Measurements from ENCODE around the gene LRRIQ1.

LRRIQ1 gene

GRCh38 chr12:85253853-85254252, 217.7 kb downstream of the LRRIQ1 start:
- no peaks in the 10 kb centered on the region for H3F3A ChIP-seq (ENCODE audit: insufficient read depth, low read length)

GRCh38 chr12:85257671-85258070, 221.5 kb downstream of the LRRIQ1 start:
- Histone ChIP-seq H3K9ac (ENCODE audit: low read length) (no peak overlapping the region), H3K79me2 (ENCODE audit: insufficient read depth, low read length) (no peaks in the 10 kb centered on the region), H3K27ac (ENCODE audit: low read depth, low read length, poor library complexity, severe bottlenecking) (no peak overlapping the region), H3K9me3 (ENCODE audit: low read length) (no peaks in the 10 kb centered on the region), H3K4me1 (ENCODE audit: insufficient read depth, low read length, severe bottlenecking) (no peaks in the 10 kb centered on the region), H4K20me1 (ENCODE audit: insufficient read depth, low read length) (no peaks in the 10 kb centered on the region), H2AFZ (ENCODE audit: low read length) (no peak overlapping the region), H3K36me3 (ENCODE audit: insufficient read depth, low read length) (no peaks in the 10 kb centered on the region), H3K27me3 (ENCODE audit: insufficient read depth, low read length) (no peaks in the 10 kb centered on the region), H3F3A (ENCODE audit: insufficient read depth, low read length) (no peaks in the 10 kb centered on the region), H3K4me3 (ENCODE audit: low read depth, low read length, poor library complexity, severe bottlenecking) (no peak overlapping the region), H3K9me2 (ENCODE audit: low read depth, low read length) (no peaks in the 10 kb centered on the region), H3K4me2 (ENCODE audit: low read length) (no peak overlapping the region)
- TF ChIP-seq CTCF (IDR thresholded peaks at IDR 0.05; ENCODE audit: low read length) (no peak), EZH2 (IDR thresholded peaks at IDR 0.05; ENCODE audit: borderline replicate concordance, low read length) (no peak)

More at GRCh38 chr12:85253853-85254252, 217.7 kb downstream of the LRRIQ1 start:
- TF ChIP-seq CTCF (IDR thresholded peaks at IDR 0.05; ENCODE audit: low read length) (no peak), EZH2 (IDR thresholded peaks at IDR 0.05; ENCODE audit: borderline replicate concordance, low read length) (no peak)
- H3K9me2 ChIP-seq (ENCODE audit: low read depth, low read length) = no peaks in the 10 kb centered on the region
- no peaks in the 10 kb centered on the region for H3K9me3 ChIP-seq (ENCODE audit: low read length)
- H4K20me1 ChIP-seq (ENCODE audit: insufficient read depth, low read length) = no peaks in the 10 kb centered on the region
- H3K27ac ChIP-seq (ENCODE audit: low read depth, low read length, poor library complexity, severe bottlenecking) = no peak overlapping the region
- H3K27me3 ChIP-seq (ENCODE audit: insufficient read depth, low read length) = no peaks in the 10 kb centered on the region
- H3K79me2 ChIP-seq (ENCODE audit: insufficient read depth, low read length) = no peaks in the 10 kb centered on the region
- H3K36me3 ChIP-seq (ENCODE audit: insufficient read depth, low read length) = no peaks in the 10 kb centered on the region
- H3K9ac ChIP-seq (ENCODE audit: low read length) = no peak overlapping the region
- no peaks in the 10 kb centered on the region for H3K4me1 ChIP-seq (ENCODE audit: insufficient read depth, low read length, severe bottlenecking)
- no peak overlapping the region for H3K4me3 ChIP-seq (ENCODE audit: low read depth, low read length, poor library complexity, severe bottlenecking)
- no peak overlapping the region for H2AFZ ChIP-seq (ENCODE audit: low read length)
- H3K4me2 ChIP-seq (ENCODE audit: low read length) = no peak overlapping the region

GRCh38 chr12:85260447-85260846, 224.3 kb downstream of the LRRIQ1 start:
- H3K27me3 ChIP-seq (ENCODE audit: insufficient read depth, low read length) = no peaks in the 10 kb centered on the region
- H3F3A ChIP-seq (ENCODE audit: insufficient read depth, low read length) = no peaks in the 10 kb centered on the region
- H3K9me2 ChIP-seq (ENCODE audit: low read depth, low read length) = no peaks in the 10 kb centered on the region
- no peaks in the 10 kb centered on the region for H3K4me1 ChIP-seq (ENCODE audit: insufficient read depth, low read length, severe bottlenecking)
- no peaks in the 10 kb centered on the region for H3K9me3 ChIP-seq (ENCODE audit: low read length)
- H3K36me3 ChIP-seq (ENCODE audit: insufficient read depth, low read length) = no peaks in the 10 kb centered on the region
- H2AFZ ChIP-seq (ENCODE audit: low read length) = no peak overlapping the region
- H3K4me3 ChIP-seq (ENCODE audit: low read depth, low read length, poor library complexity, severe bottlenecking) = no peak overlapping the region
- TF ChIP-seq CTCF (IDR thresholded peaks at IDR 0.05; ENCODE audit: low read length) (no peak), EZH2 (IDR thresholded peaks at IDR 0.05; ENCODE audit: borderline replicate concordance, low read length) (no peak)
- H3K9ac ChIP-seq (ENCODE audit: low read length) = no peak overlapping the region
- H4K20me1 ChIP-seq (ENCODE audit: insufficient read depth, low read length) = no peaks in the 10 kb centered on the region
- no peak overlapping the region for H3K4me2 ChIP-seq (ENCODE audit: low read length)
- H3K27ac ChIP-seq (ENCODE audit: low read depth, low read length, poor library complexity, severe bottlenecking) = no peak overlapping the region
- no peaks in the 10 kb centered on the region for H3K79me2 ChIP-seq (ENCODE audit: insufficient read depth, low read length)
